Measurements from ENCODE around the gene FIP1L1.
"Not testable (repeated sequence)": the region's sequence is repeated elsewhere in the genome, so short reads cannot be mapped to it uniquely, and the experiment has no call there.

Gene FIP1L1

GRCh38 chr4:53465891-53466290 is 88.5 kb downstream of the FIP1L1 start:
- no peak for TF ChIP-seq CTCF (IDR thresholded peaks at IDR 0.05; ENCODE audit: borderline replicate concordance, insufficient read depth, low read depth, low read length)
- no peak overlapping the region for H3K4me3 ChIP-seq (ENCODE audit: low read depth, low read length)

GRCh38 chr4:53466576-53466975 is 89.1 kb downstream of the FIP1L1 start:
- not testable (repeated sequence) for H3K4me3 ChIP-seq (ENCODE audit: low read depth, low read length)

- TF ChIP-seq CTCF (IDR thresholded peaks at IDR 0.05; ENCODE audit: borderline replicate concordance, insufficient read depth, low read depth, low read length), result no peak
- H3K4me3 ChIP-seq (ENCODE audit: low read depth, low read length), result no peak overlapping the region
These were observed 99.0 kb downstream of the FIP1L1 start for GRCh38 chr4:53476232-53477037.

GRCh38 chr4:53477038-53477565 is 99.7 kb downstream of the FIP1L1 start:
- no peak overlapping the region for H3K4me3 ChIP-seq (ENCODE audit: low read depth, low read length)
- TF ChIP-seq CTCF (IDR thresholded peaks at IDR 0.05; ENCODE audit: borderline replicate concordance, insufficient read depth, low read depth, low read length), result no peak

- no peak overlapping the region for H3K4me3 ChIP-seq (ENCODE audit: low read depth, low read length)
- TF ChIP-seq CTCF (IDR thresholded peaks at IDR 0.05; ENCODE audit: borderline replicate concordance, insufficient read depth, low read depth, low read length), result no peak
These were observed 100.2 kb downstream of the FIP1L1 start for GRCh38 chr4:53477636-53478035.

GRCh38 chr4:53478671-53479456 is 101.4 kb downstream of the FIP1L1 start:
- no peak for TF ChIP-seq CTCF (IDR thresholded peaks at IDR 0.05; ENCODE audit: borderline replicate concordance, insufficient read depth, low read depth, low read length)

DNA sequence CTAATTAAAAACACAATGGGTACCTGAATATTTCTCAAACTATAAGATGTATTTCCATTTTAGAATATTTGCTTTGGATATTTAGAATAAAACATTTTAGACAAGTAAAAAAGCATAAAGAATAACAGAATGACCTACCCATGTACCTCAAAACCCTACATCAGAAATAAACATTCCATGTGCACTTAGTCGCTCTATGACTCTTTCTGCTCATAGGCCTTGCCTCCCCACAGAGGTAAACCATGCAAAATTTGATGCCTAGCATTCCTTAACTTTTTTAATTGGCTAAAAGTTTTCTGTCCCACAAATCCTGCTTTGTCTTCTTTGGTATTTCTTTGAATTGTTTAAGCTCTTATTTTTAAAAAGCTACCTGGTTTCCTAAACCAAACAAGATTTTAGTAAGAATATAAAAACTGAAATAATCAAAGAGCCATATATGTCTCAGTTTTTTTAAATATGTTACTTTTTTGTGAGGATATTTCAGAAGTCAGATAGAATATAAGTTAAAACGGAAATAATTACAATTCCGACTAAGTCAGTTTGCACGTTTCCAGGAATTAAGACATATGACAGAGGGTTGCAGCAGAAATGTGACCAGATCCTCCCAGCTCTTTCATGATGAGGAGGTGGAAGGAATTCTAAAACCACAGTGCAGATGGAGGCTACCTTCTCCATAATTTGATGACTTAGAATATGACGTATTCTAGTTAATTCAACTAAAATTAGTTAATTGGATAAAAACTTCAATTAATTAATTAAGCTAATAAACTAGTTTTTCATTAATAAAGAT is 102.5 kb downstream of the FIP1L1 start:
- TF ChIP-seq CTCF (IDR thresholded peaks at IDR 0.05; ENCODE audit: borderline replicate concordance, insufficient read depth, low read depth, low read length), result no peak
- H3K4me3 ChIP-seq (ENCODE audit: low read depth, low read length), result no peak overlapping the region

More at GRCh38 chr4:53478671-53479456, 101.4 kb downstream of the FIP1L1 start:
- H3K4me3 ChIP-seq (ENCODE audit: low read depth, low read length), result no peak overlapping the region
